ENCODE data around the gene ARHGAP15. TPM values are rescaled to one million over a fixed set of nuclear protein-coding genes. Genes with fewer than 3 reads are reported as not detected.

The ARHGAP15 gene
- total RNA-seq, 1 experiment from 2014 or later, result 0.41 TPM

GRCh38 chr2:143741205-143741604 is 612.0 kb downstream of the ARHGAP15 start:
- CTCF ChIA-PET, result no interaction called here
- no peak for TF ChIP-seq TCF7L2 (IDR thresholded peaks at IDR 0.05; ENCODE audit: low read depth, low read length)
- no peak for TF ChIP-seq POLR2AphosphoS5 (IDR thresholded peaks at IDR 0.05; ENCODE audit: low read depth, low read length)
- no peak for TF ChIP-seq SIN3A (IDR thresholded peaks at IDR 0.05; ENCODE audit: borderline replicate concordance, insufficient read depth, low read depth, low read length)
- TF ChIP-seq, protein P1, sequence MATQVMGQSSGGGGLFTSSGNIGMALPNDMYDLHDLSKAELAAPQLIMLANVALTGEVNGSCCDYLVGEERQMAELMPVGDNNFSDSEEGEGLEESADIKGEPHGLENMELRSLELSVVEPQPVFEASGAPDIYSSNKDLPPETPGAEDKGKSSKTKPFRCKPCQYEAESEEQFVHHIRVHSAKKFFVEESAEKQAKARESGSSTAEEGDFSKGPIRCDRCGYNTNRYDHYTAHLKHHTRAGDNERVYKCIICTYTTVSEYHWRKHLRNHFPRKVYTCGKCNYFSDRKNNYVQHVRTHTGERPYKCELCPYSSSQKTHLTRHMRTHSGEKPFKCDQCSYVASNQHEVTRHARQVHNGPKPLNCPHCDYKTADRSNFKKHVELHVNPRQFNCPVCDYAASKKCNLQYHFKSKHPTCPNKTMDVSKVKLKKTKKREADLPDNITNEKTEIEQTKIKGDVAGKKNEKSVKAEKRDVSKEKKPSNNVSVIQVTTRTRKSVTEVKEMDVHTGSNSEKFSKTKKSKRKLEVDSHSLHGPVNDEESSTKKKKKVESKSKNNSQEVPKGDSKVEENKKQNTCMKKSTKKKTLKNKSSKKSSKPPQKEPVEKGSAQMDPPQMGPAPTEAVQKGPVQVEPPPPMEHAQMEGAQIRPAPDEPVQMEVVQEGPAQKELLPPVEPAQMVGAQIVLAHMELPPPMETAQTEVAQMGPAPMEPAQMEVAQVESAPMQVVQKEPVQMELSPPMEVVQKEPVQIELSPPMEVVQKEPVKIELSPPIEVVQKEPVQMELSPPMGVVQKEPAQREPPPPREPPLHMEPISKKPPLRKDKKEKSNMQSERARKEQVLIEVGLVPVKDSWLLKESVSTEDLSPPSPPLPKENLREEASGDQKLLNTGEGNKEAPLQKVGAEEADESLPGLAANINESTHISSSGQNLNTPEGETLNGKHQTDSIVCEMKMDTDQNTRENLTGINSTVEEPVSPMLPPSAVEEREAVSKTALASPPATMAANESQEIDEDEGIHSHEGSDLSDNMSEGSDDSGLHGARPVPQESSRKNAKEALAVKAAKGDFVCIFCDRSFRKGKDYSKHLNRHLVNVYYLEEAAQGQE (IDR thresholded peaks at IDR 0.05; ENCODE audit: insufficient read depth in 1 of 2, low read depth in 2 of 2, low read length in 1 of 2), result no peak
- no peak for TF ChIP-seq CTCF (IDR thresholded peaks at IDR 0.05)
- DNase-seq (ENCODE audit: low read depth, low spot score) (no peak), ATAC-seq (no peak)
- H3K9me3 ChIP-seq (ENCODE audit: control insufficient read depth, insufficient read depth, low read depth, low read length), result no peaks in the 10 kb centered on the region
- in situ Hi-C loops (cut with HindIII; ENCODE audit: low pct_unique_long_range_greater_than_20kb, low sequenced_read_pairs) (no loop called here), intact Hi-C loops (cut with micrococcal nuclease; ENCODE audit: unreplicated experiment) (no loop called here)
- no peaks in the 10 kb centered on the region for H3K36me3 ChIP-seq (ENCODE audit: control insufficient read depth, insufficient read depth, low read length)
- no peak overlapping the region for H3K27ac ChIP-seq (ENCODE audit: low read length)
- H3K4me3 ChIP-seq (ENCODE audit: low read depth in 2 of 2, low read length in 2 of 2), result no peak overlapping the region
- BruUV-seq (replicated peaks), result no TSS peak
- no peaks in the 10 kb centered on the region for H3K4me1 ChIP-seq (ENCODE audit: control insufficient read depth, insufficient read depth, low read length)
- no peaks in the 10 kb centered on the region for H3K27me3 ChIP-seq (ENCODE audit: control insufficient read depth, insufficient read depth, low read length)
- POLR2A ChIA-PET, result no interaction called here

DNA sequence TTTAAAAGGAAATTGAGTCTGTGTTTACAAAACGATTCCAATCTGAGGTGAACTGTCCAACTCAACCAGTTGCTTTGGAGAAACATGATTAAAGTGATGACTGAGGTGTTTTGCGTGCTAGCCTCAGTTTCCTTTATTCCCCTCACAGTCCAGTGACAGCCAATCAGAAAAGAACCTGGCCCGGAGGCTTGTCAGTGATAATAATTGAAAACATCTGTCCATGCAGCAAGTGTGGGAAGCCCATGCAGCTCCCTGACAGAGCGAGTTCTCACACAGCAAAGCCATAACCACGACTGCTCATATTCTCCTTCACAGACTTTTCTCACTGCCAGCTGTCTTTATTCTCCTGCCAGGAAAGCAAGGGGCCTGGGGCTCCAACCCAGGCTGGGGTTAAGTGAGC is 613.4 kb downstream of the ARHGAP15 start:
- Histone ChIP-seq H3K27me3 (ENCODE audit: control insufficient read depth, insufficient read depth, low read length) (no peaks in the 10 kb centered on the region), H3K36me3 (ENCODE audit: control insufficient read depth, insufficient read depth, low read length) (no peaks in the 10 kb centered on the region), H3K4me3 (ENCODE audit: low read depth in 2 of 2, low read length in 2 of 2) (no peak overlapping the region), H3K27ac (ENCODE audit: low read length) (no peak overlapping the region), H3K9me3 (ENCODE audit: control insufficient read depth, insufficient read depth, low read depth, low read length) (no peaks in the 10 kb centered on the region), H3K4me1 (ENCODE audit: control insufficient read depth, insufficient read depth, low read length) (no peaks in the 10 kb centered on the region)
- DNase-seq (ENCODE audit: low read depth, low spot score) (no peak), ATAC-seq (no peak)
- CTCF ChIA-PET, result no interaction called here
- TF ChIP-seq, protein P1 (IDR thresholded peaks at IDR 0.05; ENCODE audit: insufficient read depth in 1 of 2, low read depth in 2 of 2, low read length in 1 of 2), result no peak
- no peak for TF ChIP-seq CTCF (IDR thresholded peaks at IDR 0.05)
- TF ChIP-seq SIN3A (IDR thresholded peaks at IDR 0.05; ENCODE audit: borderline replicate concordance, insufficient read depth, low read depth, low read length), result no peak
- TF ChIP-seq POLR2AphosphoS5 (IDR thresholded peaks at IDR 0.05; ENCODE audit: low read depth, low read length), result no peak
- TF ChIP-seq TCF7L2 (IDR thresholded peaks at IDR 0.05; ENCODE audit: low read depth, low read length), result no peak
- in situ Hi-C loops (cut with HindIII; ENCODE audit: low pct_unique_long_range_greater_than_20kb, low sequenced_read_pairs) (no loop called here), intact Hi-C loops (cut with micrococcal nuclease; ENCODE audit: unreplicated experiment) (no loop called here)
- BruUV-seq (replicated peaks), result no TSS peak
- POLR2A ChIA-PET, result no interaction called here
